ENCODE data around the gene MARVELD2.
"Not testable (repeated sequence)": the region's sequence is repeated elsewhere in the genome, so short reads cannot be mapped to it uniquely, and the experiment has no call there.

The MARVELD2 gene

DNA sequence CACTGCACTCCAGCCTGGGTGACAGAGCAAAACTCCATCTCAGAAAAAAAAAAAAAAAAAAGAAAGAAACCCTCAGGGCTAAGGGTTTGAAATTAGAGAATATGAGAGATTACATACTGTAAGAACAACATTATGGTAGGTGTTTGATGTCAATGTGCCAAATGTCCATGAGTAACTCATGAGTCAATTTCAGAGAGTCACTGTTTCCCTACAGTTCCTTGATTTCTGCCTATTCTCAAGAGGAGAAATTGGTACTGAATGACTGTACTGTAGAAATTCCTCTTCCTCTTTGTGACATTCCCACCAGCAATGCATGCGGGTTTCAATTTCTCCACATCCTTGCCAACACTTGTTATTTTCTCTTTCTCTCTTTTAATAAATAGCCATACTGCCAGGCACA is 35.2 kb downstream of the MARVELD2 start:
- no peak for DNase-seq

GRCh38 chr5:69450527-69450926 is 35.6 kb downstream of the MARVELD2 start:
- not testable (repeated sequence) for DNase-seq

DNA sequence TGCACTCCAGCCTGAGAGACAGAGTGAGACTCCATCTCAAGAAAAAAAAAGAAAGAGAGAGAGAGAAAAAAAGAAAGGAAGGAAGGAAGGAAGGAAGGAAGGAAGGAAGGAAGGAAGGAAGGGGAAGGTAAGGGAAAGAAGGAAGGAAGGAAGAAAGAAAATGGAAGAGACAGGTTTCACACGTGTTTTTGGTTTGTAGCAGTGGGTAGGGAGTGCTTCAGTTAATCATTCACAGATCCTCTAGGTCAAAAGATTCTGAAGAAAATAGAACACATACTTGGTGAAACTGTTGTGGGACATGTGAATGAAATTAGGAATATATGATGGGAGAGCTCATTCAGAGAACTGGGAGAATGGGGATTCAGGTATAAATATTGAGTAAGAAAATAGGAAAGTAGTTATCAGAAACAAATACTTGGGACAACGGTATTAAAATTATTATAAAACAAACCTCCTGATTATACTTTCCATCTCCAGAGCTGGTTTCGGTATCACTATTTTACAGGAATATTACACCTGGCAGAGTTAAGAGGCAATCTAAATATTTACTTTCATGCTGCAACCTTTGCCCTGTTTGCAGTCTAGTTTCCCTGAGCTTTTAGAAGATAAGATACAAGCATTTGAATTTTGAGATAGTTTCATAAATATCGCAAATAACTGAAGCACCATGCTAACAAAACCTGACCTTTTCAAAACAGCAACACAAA is 37.2 kb downstream of the MARVELD2 start:
- no peak for DNase-seq

- not testable (repeated sequence) for DNase-seq
Observed at GRCh38 chr5:69453487-69453886, 38.6 kb downstream of the MARVELD2 start.

GRCh38 chr5:69454460-69455249 is 39.7 kb downstream of the MARVELD2 start:
- no peak for DNase-seq

DNA sequence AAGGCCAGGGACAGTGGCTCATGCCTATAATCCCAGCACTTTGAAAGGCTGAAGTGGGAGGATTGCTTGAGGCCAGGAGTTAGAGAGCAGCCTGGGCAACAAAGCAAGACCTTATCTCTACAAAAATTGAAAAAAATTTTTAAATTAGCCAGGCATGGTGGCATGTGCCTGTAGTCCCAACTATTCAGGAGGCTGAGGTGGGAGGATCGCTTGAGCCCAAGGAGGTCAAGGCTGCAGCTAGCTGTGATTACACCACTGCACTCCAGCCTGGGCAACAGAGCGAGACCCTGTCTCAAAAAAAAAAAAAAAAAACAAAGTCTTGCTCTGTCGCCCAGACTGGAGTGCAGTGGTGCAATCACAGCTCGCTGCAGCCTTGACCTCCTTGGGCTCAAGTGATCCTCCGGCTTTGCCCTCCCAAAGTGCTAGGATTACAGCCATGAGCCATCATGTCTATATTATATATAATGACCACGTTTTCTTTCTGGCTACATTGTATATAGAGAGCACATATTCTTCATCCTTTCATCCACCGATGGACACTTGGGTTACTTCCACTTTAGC is 40.6 kb downstream of the MARVELD2 start:
- DNase-seq, result not testable (repeated sequence)

- no peak for DNase-seq
Observed at GRCh38 chr5:69462170-69462569, 47.3 kb downstream of the MARVELD2 start.

- DNase-seq, result not testable (repeated sequence)
Observed at GRCh38 chr5:69466375-69466774, 51.5 kb downstream of the MARVELD2 start.

GRCh38 chr5:69467442-69468225 is 52.7 kb downstream of the MARVELD2 start:
- DNase-seq, result no peak

DNA sequence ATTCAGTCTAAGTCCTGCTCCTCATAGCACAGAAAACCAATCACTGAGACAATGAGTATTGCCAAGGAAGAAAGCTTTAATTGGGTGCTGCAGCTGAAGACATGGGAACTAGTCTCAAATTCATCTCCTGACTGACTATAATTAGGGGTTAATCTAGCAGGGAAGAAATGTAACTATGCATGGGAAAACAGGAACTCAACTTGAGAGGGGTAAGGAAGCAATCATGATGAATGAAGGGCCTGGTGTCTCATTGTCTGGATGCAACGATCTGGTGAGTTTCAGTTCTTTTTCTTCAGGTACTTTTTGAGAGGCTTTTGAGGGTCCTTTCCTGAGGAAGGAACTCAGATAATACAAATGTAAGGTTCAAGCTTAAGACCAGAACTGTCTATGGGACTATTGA is 53.7 kb downstream of the MARVELD2 start:
- no peak for DNase-seq

GRCh38 chr5:69471516-69471915 is 56.6 kb downstream of the MARVELD2 start:
- DNase-seq, result not testable (repeated sequence)

- not testable (repeated sequence) for DNase-seq
Observed at GRCh38 chr5:69472535-69473143, 57.7 kb downstream of the MARVELD2 start.

DNA sequence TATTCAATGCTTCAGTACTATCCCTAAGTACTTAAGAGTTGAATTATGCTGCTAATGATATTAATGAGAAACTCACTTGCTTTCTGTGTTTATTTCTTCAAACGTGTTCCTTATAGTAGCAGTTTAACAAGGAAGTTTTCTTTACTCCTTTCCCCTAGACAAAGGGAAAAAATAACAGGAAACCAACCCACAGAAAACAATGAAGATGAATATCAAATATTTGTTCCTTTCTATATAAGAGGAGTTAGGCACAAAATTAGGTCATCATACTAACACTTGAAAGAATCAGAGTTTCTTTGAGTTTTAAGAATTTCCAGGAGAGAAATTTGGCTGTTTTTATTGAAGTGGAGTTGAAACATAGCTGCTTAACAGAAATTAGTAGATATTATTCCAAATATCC is 62.3 kb downstream of the MARVELD2 start:
- no peak for DNase-seq

GRCh38 chr5:69478296-69478695 is 63.4 kb downstream of the MARVELD2 start:
- not testable (repeated sequence) for DNase-seq

DNA sequence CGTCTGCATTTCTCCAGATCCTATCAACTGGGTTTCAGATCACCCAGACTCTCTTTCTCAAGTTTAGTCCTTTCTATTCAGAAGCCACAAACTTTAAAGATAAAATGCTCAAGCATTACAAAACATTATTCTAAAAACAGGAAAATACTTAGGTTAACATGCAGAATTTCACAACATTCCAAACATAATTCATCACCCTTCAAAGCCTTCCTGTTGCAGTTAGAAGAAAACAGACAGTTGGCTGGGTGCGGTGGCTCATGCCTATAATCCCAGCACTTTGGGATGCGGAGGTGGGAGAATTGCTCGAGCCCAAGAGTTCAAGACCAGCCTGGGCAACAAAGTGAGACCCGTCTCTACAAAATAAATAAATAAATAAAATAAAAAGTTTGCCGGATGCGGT is 70.0 kb downstream of the MARVELD2 start:
- no peak for DNase-seq

DNA sequence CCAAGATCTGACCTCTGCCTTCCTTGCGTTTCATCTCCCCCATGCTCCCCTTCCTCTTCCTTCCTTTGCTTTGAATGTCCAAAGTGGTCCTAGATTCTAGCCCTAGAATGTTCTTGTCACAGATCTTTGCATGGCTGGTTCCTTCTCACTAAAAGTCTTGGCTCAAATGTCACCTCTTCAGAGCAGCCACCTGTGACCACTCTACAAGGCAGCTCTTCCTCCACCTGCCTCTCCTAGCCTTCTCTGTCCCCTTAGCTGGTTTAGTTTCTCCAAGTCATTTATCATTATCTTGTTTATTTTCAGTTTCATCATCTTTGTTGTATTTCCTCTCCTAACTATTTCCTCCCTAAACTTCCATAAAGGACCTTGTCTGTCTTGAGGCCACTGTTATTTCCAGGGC is 70.6 kb downstream of the MARVELD2 start:
- no peak for DNase-seq

DNA sequence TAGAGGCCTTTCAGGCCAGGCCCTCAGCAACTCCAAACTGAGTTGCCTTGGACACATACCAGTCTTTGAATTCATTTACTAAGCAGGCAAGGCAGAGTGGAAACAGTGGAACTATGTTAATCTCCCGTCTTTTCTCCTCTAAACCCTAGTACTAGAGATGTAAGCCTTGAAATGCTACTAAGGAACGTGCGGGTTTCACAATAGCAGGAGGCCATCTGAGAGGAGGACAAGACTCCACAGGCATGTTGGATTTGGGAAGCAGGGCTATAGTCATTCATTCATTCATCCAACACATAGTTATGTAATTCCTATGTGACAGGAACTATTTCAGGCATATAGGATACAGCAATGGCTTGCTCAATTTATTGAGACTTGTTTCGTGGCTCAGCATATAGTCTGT is 74.3 kb downstream of the MARVELD2 start:
- DNase-seq, result no peak

DNA sequence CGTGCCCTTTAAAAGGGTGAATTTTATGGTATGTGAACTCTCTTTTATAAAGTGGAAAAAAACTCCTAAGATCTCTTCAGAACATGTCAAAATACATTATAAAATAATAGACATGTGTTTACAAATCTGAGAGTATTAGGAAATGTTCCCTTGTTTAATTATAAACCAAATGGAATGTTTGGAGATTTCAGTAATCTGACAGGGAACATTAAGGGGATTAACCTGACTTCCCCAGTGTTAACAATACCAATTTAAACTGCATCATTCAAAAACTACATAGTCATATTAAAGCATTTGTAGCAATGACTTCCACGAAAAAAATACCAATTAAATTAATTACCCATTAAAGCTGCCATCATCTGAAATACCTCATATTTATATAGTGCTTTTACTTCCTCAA is 76.1 kb downstream of the MARVELD2 start:
- no peak for DNase-seq

GRCh38 chr5:69491838-69492390 is 77.0 kb downstream of the MARVELD2 start:
- no peak for DNase-seq

DNA sequence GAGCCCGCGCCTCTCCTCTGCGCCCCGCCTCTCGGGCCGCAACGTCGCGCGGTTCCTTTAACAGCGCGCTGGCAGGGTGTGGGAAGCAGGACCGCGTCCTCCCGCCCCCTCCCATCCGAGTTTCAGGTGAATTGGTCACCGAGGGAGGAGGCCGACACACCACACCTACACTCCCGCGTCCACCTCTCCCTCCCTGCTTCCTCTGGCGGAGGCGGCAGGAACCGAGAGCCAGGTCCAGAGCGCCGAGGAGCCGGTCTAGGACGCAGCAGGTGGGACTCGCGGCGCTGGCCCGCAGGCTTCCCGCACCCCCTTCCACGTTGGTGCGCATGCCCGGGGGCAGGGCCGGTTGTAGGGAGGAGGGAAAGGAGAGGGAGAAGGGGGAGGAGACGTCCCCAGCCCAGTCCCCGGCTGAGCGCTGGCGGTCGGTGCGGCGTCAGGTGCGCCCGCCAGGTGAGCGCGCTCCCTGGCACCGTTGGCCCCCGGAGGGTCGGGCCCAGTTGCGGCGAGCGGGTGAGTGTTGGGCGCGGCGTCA is 77.5 kb downstream of the MARVELD2 start, which contains the start of gene OCLN:
Gene OCLN (plus strand): TSS at position 400 of the 532 bp plus-strand sequence. CDS start 11,455 bp downstream, outside the sequence.
- DNase-seq, result no peak

DNA sequence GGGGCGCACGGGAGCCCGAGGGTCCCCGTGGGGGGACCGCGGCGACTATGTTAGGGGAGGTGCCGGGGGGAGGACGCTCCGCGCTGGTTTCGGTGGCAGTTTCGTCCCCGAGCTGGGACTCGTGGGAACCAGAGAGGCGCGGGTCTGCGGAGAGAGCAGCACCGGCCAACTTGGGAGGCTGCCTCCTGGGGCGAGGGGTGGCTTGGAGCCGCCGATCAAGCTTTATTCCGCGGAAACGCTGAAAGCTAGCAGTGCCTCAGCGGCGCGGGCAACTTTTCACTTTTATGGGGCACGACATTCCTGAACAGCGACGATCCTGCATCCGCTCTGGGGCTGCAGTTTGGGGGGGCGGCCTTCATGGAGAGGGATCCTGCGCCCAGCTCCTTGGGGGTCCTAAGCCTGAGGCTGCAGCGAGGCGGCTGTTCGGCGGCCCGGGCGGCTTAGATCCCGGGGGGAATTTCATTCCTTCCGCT is 78.0 kb downstream of the MARVELD2 start:
- DNase-seq, result no peak

All from CD4-positive, alpha-beta T cell treated with Interleukin-4 for 1 hour (primary cell).